Stomach smooth muscle (tissue), 2 donors: ENCODE results near the gene SLC16A13.

Source experiments
- H3K27ac ChIP-seq: one replicate; pipeline ENCODE4 v1.7.0; 2013; ENCODE audit warnings: mild to moderate bottlenecking, low read length, inconsistent platforms
- H3K27me3 ChIP-seq, 2 donors: one replicate each; pipeline ENCODE4 v1.7.0; 2013; ENCODE audit warnings: low read length in 2 of 2; ENCODE audit not compliant: insufficient read depth in 2 of 2, control insufficient read depth in 1 of 2
- H3K36me3 ChIP-seq, 2 donors: one replicate each; pipeline ENCODE4 v1.7.0; 2013; ENCODE audit warnings: low read length in 2 of 2; ENCODE audit not compliant: control insufficient read depth in 2 of 2, insufficient read depth in 2 of 2
- H3K4me1 ChIP-seq: one replicate; pipeline ENCODE4 v1.7.0; 2013; ENCODE audit warnings: low read length; ENCODE audit not compliant: control insufficient read depth, insufficient read depth
- H3K4me3 ChIP-seq, 2 donors: one replicate each; pipeline ENCODE4 v1.7.0; 2013; ENCODE audit warnings: low read length in 2 of 2
- H3K9ac ChIP-seq, 2 donors: one replicate each; pipeline ENCODE4 v1.7.0; 2013; ENCODE audit warnings: low read length in 2 of 2, mild to moderate bottlenecking in 1 of 2
- H3K9me3 ChIP-seq, 2 donors: one replicate each; pipeline ENCODE4 v1.7.0; 2013; ENCODE audit warnings: low read length in 2 of 2; ENCODE audit not compliant: control insufficient read depth in 2 of 2
- donor health status: healthy.
- donor health status: Pancreatic carcinoma.

SLC16A13 gene

DNA sequence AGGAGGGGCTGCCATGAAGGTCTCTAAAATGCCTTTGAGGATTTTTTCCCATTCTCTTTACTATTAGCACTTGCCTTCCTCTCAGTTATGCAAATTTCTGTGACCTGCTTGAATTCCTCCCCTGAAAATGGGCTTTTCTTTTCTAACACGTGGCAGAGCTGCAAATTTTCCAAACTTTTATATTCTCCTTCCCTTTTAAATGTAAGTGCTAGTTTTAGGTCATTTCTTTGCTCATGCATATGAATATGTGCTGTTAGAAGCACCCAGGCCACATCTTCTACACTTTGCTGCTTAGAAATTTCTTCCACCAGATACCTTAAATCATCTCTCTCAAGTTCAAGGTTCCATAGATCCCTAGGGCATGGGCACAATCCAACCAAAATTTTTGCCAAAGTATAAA is 32.5 kb downstream of the SLC16A13 start:
- peaks cover 0 to 11% of the 10 kb centered on the region in 2 donors for H3K27me3 ChIP-seq
- no peaks in the 10 kb centered on the region for H3K4me1 ChIP-seq
- no peaks in the 10 kb centered on the region for H3K36me3 ChIP-seq
- H3K9me3 ChIP-seq: peaks cover 6 to 8% of the 10 kb centered on the region in 2 donors
- H3K9ac ChIP-seq: no peak overlapping the region
- H3K27ac ChIP-seq: no peak overlapping the region
- H3K4me3 ChIP-seq: no peak overlapping the region

DNA sequence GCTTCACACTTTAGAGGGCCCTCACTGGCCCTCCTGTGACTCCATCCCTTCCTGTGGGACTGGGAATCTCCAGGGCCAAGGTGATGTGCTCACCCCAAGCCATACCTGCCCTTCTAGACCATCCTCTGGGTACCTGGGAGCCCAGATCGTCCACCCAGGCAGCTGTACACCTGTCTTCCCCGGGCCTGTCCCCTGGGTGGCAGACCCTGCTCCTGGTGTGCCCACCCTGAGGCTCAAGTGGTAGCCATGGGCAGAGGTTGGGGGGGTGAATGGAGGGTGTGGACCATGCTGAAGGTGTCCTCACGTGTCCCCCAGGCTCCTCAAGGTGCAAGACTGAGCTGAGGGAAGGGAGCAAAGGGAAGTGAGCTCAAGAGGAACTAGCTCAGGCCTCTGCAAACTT is 34.9 kb downstream of the SLC16A13 start:
- Histone ChIP-seq H3K4me3 (no peak overlapping the region), H3K4me1 (no peaks in the 10 kb centered on the region), H3K9ac (no peak overlapping the region), H3K27me3 (peaks cover 0 to 6% of the 10 kb centered on the region in 2 donors), H3K36me3 (no peaks in the 10 kb centered on the region), H3K9me3 (peaks cover 6 to 8% of the 10 kb centered on the region in 2 donors), H3K27ac (no peak overlapping the region)

DNA sequence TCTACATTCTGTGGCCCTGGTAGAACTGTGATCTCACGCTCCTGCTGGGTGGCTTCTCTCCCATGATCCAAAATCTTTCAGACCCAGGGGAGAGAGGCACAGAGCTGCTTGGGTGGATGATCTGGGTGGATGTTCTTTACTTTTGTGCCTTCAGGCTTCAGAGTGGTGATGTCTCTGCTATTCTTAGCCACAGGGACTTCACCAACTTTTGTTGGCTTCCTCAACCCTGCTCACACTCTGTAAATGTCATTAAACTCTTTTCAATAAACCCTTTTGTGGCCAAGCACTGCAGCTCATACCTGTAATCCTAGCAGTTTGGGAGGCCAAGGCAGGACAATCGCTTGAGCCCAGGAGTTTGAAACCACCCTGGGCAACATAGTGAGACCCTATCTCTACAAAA is 36.6 kb downstream of the SLC16A13 start:
- Histone ChIP-seq H3K9ac (no peak overlapping the region), H3K9me3 (peaks cover 6 to 8% of the 10 kb centered on the region in 2 donors), H3K27me3 (peaks cover 0 to 5% of the 10 kb centered on the region in 2 donors), H3K36me3 (no peaks in the 10 kb centered on the region), H3K27ac (no peak overlapping the region), H3K4me1 (no peaks in the 10 kb centered on the region), H3K4me3 (no peak overlapping the region)

DNA sequence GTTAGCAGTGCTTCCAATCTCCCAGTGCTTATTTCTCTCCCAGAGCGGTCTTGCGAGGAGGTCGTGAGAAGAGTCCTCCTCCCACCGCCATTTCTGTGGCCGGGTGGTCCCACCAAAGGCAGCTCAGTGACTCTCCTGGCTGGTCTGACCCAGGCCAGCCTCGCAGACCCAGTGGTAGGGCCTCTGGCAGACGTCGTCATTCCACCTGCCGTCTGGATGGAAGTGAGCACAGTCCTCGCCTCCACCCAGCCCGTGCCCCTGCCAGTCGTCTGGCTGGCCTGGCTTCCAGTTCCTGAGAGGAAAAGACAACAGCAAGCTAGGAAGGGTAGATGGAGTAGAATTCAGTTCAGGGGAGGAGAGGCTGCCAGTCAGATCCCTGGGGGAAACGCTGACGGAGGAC is 39.1 kb downstream of the SLC16A13 start:
- peaks cover 0 to 2% of the 10 kb centered on the region in 2 donors for H3K27me3 ChIP-seq
- H3K9ac ChIP-seq: no peak overlapping the region
- H3K9me3 ChIP-seq: no peaks in the 10 kb centered on the region
- no peak overlapping the region for H3K27ac ChIP-seq
- H3K4me1 ChIP-seq: no peaks in the 10 kb centered on the region
- no peak overlapping the region for H3K4me3 ChIP-seq
- no peaks in the 10 kb centered on the region for H3K36me3 ChIP-seq

DNA sequence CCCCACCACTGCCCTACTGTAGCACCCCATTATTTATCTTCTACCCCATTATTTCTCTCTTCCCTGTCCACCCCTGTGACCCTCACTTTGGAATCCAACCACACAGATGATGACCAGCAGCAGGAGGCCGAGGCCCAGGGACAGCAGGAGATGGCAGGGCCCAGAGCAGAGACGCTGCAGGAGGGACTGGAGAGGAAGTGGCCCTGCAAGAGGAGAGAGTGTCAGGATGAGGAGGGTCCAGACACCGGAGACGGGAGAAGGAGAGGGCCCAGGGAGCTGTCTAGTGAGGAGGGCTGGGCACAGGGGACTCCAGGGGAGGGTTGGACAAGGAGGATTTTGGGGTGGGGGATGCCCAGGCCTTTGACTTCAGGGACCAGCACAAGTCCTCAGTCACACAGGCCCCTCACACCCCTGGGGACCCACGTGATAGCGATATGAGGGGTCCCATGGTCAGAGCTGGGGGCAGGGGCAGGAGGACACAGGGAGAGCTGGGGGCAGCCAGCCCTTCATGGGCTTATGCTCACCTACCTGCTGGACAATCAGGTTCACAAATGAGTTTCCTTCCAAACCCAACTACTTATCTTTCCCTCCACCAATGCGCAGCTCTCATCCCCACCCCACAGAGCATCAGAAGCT is 42.2 kb downstream of the SLC16A13 start:
- Histone ChIP-seq H3K36me3 (no peaks in the 10 kb centered on the region), H3K27ac (no peak overlapping the region), H3K4me3 (no peak overlapping the region), H3K4me1 (no peaks in the 10 kb centered on the region), H3K9me3 (no peaks in the 10 kb centered on the region), H3K9ac (no peak overlapping the region), H3K27me3 (no peaks in the 10 kb centered on the region)

DNA sequence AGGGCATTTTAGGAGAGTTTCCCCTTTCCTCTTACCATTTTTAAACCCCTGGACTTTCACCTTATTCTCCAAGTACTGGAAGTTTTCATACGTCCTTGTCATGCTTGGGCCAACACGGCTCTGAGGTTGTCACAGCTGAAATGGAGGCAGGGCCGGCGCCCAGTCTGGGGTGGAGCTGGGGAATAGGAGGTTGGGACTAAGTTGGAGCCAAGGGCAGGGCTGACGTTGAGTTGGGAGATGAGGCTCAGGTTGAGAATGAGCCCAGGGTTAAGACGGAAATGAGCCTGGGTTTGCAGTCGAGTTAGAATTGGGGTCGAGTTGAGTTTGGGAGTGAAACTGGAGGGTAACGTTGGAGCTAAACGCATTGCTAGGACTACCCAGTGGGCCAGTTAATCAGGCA is 42.9 kb downstream of the SLC16A13 start:
- Histone ChIP-seq H3K27me3 (no peaks in the 10 kb centered on the region), H3K27ac (no peak overlapping the region), H3K36me3 (no peaks in the 10 kb centered on the region), H3K4me3 (peak overlapping the region in 1 of 2 donors; percentile 8), H3K9me3 (no peaks in the 10 kb centered on the region), H3K4me1 (no peaks in the 10 kb centered on the region), H3K9ac (no peak overlapping the region)

DNA sequence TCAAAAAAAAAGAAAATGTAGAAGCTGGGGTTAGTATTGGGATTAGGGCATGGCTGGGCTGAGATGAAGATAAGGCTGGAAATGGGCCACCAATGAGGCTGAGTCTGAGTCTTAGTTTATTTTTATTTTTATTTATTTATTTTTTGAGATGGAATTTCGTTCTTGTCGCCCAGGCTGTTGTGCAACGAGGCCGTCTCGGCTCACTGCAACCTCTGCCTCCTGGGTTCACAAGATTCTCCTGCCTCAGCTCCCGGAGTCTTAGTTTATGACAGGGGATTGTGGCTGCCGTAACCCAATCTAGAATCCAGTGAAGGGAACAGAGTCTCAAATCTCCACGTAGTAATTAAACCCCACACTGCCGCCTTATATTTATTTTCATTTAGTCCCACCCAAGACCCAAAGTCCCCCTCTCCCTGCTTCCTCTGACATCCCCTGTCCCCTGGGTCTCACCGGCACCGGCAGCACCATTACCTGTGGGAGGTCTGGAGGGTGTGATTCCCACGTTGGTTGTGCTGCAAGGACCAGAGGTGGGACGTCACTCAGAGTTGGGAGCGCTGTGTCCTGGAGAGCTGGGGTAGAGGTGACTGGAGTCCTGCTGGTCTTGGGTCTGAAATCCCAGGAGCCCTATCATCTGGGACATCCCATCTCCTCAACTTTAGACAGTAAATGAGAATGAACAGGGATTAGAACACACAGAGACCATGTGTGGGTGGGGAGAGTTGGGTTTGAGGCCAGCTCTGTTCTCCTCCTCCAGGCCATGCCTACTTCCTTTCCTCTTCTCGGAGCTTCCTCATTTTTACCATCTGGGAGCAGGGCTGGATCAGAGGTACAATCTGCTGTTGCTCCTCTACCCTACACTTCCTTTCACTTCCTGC is 44.0 kb downstream of the SLC16A13 start, which contains the start of gene CLEC10A:
CLEC10A (minus strand) TSS at position 671 of the 875 bp plus-strand sequence. CDS start 1,439 bp downstream, outside the sequence.
- H3K4me3 ChIP-seq: peak within 1 kb of the TSS in 1 of 2 donors; percentile 22
- H3K9me3 ChIP-seq: no peaks in the 10 kb centered on the region
- no peak within 1 kb of the TSS for H3K9ac ChIP-seq
- no peak within 1 kb of the TSS for H3K27ac ChIP-seq
- H3K36me3 ChIP-seq: no peaks in the 10 kb centered on the region
- H3K27me3 ChIP-seq: no peaks in the 10 kb centered on the region
- H3K4me1 ChIP-seq: no peaks in the 10 kb centered on the region

DNA sequence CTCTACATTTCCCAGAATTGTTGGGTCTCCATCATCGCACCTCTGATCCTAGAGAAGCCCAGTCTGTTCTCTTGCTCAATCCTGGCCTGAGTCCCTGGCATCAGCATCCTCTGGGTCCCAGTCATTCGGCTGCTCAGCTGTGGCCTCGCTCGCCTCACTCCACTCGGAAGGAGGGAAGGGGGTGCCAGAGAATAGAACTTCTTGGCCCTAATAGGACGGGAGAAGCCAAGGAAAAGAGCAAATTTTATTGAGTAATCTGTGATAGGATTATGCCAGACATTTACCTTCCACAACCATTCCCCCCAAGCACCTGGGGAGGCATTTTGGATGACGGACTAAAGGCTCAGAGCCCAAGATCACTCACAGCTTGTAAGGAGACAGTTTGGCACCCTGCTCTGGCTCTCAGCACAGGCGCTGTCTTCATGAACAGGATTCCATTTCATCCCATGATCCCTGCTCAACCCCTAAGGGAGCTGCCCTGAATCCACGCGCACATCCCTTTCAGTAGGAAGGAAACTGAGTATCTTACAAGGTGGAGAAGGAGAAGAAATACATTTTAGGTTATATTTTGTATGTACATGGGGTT is 44.7 kb downstream of the SLC16A13 start:
- Histone ChIP-seq H3K9me3 (no peaks in the 10 kb centered on the region), H3K4me1 (no peaks in the 10 kb centered on the region), H3K27me3 (no peaks in the 10 kb centered on the region), H3K9ac (no peak overlapping the region), H3K4me3 (peak overlapping the region in 1 of 2 donors; percentile 22), H3K36me3 (no peaks in the 10 kb centered on the region), H3K27ac (no peak overlapping the region)

DNA sequence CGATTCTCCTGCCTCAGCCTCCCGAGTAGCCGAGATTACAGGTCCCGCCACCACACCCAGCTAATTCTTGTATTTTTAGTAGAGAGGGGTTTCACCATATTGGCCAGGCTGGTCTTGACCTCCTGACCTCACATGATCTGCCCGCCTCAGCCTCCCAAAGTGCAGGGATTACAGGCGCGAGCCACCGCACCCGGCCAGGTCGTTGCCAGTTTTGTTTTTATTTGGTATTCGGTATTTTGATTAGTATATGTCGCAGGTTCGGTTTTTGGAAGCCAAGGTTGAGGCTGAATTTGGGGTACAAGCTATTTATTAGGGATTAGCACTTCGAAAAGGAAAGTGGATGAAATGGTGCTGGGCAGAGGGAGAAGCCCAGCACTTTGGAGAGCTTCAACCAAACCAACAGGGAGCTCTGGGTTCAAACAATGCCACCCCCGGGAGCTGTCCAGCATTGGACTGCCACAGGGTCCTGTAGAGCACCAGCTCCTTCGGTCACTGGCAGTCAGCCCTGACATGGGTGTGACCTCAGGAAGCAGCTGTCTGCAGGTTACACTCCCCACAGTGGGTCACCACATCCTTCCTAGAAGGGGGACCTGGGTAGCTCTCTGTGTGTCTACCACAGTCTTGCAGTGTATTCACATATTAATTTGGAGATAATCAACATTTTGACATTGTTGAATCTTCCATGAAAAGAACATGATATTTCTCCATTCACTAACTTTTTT is 45.7 kb downstream of the SLC16A13 start:
- Histone ChIP-seq H3K27ac (no peak overlapping the region), H3K36me3 (no peaks in the 10 kb centered on the region), H3K9me3 (no peaks in the 10 kb centered on the region), H3K4me1 (no peaks in the 10 kb centered on the region), H3K9ac (no peak overlapping the region), H3K27me3 (peaks cover 0 to 3% of the 10 kb centered on the region in 2 donors), H3K4me3 (no peak overlapping the region)

DNA sequence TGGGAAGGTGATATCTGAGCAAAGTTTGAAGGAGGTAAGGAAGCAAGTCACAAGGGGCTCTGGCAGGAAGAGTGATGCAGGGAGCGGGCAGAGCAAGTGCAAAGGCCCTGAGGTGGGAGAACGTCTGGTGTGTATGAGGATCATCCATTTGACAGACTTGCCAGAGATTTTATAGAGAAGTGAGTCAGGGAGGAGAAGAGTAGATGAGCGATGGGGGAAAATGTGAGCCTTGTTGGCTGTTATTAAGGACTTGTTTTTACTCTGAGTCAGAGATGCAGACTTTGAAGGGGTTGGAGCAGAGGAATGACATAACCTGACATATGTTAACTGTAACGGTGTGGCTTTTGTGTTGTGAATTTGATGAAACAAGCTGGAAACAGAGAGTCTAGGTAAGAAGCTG is 47.8 kb downstream of the SLC16A13 start:
- no peaks in the 10 kb centered on the region for H3K36me3 ChIP-seq
- no peaks in the 10 kb centered on the region for H3K4me1 ChIP-seq
- no peak overlapping the region for H3K4me3 ChIP-seq
- H3K9ac ChIP-seq: no peak overlapping the region
- H3K27ac ChIP-seq: no peak overlapping the region
- no peaks in the 10 kb centered on the region for H3K9me3 ChIP-seq
- H3K27me3 ChIP-seq: peaks cover 0 to 3% of the 10 kb centered on the region in 2 donors
